GM18517 (cell line): ENCODE data around the gene CERKL.

Experiments used
- ATAC-seq: cut with Tn5 transposase; IDR thresholded peaks from one replicate; pipeline ENCODE4 v1.9.1; 2021; ENCODE audit warnings: mild to moderate bottlenecking, moderate library complexity; ENCODE audit not compliant: unreplicated experiment

Gene CERKL

DNA sequence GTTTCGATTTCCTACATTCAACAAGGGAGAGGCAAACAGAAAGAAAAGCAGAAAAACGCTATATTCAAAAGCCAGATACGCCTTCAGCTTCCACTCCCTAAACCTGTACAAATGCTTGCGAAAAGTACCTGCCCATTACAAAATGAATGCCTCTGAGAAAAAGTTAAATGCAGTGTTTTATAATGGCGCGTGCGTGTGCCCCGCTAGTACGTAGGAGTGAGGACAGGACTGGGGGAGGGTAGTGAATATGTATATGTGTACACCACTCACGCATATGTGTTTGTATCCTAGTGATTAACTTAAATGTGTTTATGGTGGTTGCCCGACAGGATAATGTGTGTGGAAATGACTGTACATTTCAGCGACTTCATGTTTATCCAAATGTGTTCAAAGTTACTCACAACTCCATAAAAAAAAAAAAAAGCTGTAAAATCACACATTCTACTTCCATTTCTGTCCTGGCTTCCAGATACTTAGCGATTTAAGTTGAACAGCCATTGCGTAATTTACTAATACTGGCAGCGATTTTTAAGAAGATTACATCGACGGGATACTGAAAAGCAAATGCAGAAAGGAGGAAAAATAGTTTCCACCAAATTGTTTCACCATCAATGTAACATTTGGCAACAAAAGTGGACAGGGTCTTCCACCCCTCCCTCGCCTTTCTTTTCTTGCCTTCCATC lies 22.1 kb upstream of the CERKL start:
- ATAC-seq: no peak

DNA sequence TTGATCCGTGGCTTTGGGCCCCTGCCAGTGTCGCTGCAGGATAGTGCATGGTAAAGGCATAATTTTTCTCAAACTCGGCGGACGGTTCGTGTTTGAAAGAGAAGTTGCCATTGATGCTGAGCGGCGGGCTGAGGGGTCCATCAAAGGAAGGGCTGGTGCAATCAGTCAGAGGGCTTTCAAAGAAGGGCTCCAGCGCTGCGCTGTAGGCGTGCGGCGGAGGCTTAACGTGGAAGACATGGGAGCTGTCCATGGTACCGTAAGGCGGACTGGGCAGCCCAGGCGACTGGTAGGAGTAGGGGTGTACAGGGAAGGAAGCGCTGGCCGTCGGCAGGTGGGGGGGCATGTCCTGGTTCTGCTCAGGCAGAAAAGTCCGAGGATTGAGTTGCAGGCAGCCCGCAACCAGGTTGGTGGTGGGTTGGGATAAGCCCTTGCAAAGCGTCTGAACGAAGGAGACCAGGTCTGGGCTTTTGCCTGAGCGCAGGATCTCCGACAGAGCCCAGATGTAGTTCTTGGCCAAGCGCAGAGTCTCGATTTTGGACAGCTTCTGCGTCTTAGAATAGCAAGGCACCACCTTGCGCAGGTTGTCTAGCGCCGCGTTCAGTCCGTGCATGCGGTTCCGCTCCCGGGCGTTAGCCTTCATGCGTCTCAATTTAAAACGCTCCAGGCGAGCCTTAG lies 21.1 kb upstream of the CERKL start:
- ATAC-seq: peak; percentile 68

DNA sequence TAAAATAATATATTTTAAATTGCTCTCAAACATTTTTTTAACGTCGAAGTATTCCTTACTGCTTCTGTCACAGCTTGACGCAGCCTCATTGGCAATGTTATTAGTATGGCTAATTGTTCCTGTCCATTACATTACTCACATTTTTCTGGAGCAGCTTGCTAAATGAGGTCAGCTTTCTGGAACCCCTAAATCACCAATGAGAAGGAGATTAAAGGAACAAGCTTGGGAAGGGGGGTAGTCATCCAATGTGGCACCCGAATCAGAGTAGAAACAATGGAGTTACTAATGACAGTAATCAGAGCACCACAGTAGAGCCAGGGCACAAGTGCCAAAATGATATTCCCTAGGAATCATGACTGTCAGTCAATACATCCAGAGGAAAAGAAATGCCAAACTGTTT lies 18.3 kb upstream of the CERKL start:
- no peak for ATAC-seq

DNA sequence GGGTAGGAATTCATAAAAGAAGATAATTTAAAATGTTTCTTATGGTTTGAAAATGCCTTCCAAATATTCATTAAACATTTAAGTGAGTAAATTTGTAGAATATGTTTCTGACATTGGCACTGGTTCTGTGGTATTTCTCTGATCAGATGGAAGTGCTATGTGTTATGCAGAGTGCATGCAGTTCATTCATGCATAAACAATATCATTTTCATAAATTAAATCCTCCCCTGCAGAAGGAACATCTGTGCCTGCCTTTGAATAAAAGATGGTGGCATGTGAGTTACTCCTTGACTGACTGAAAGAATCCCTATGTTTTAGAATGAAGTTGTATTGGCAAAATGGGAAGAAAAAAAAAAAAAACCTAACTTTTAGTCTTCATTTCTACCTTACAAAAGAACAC lies 17.6 kb upstream of the CERKL start:
- ATAC-seq: no peak

DNA sequence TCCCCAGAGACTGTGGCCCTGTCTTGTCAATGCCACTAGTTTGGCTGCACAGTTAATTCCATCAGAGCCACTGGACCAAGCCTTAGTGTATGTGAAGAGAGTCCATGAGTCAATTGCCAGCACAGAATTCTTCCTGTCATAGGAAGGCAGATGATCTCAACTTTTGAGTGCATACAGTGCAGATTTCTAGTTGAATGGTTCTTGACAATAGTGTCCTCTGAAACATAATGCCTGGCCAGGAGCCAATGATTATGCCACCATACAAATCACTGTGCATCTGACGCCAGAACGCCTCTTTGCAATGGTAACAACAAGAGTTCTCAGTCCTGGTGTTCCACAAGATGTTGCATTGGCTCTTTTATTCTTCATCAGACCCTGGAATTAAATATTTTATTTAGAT lies 16.3 kb upstream of the CERKL start:
- no peak for ATAC-seq

DNA sequence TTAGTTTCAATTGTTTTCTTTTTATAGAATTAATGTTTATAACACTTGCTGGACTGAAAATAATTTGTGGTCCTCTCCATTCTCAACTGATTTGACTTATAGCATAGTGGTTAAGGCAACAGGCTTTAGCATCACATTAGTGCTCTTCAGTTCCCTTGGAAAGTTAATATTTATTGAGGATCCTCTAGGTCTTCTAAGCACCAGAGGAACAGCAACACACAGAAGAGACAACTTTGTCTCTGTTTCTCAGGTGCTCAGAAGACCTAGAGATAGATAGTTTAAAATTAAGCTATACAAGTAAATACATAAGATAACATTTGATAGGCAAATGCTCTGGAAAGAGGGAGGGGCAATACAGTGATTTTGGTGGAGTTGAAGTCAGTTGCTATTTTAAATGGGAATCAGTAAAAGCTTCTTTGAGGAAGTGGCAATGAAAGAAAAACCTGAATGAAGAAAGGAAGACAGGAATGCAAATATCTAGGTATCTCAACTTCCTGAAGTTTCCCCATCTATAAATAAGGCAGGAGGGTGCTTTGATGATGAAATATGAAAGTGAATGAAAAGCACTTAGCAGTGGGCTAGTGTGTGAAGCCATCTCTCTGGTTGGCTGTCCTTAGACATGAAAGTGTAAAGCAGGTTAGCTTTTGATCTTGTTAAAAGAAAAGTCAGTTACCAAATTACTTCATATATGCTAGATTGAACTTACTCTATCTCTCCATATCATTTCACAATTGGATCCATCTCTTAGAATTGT lies 15.5 kb upstream of the CERKL start:
- ATAC-seq: peak; percentile 69

DNA sequence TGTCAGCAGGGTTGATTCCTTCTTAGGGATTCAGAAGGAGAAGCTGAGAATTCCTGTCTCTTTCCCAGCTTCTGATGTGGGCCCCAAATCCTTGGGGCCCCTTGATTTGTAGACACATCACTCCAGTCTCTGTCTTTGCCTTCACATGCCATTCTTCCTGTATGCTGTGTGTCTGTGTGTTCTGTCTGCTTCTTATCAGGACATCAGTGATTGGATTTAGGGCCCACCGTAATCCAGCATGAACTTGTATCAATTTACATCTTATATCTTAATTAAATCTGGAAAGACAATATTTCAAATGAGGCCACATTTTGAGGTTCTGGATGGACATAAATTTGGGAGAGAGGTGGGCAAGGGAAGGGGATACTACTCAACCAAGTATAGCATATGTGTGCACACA lies 13.7 kb upstream of the CERKL start:
- no peak for ATAC-seq

DNA sequence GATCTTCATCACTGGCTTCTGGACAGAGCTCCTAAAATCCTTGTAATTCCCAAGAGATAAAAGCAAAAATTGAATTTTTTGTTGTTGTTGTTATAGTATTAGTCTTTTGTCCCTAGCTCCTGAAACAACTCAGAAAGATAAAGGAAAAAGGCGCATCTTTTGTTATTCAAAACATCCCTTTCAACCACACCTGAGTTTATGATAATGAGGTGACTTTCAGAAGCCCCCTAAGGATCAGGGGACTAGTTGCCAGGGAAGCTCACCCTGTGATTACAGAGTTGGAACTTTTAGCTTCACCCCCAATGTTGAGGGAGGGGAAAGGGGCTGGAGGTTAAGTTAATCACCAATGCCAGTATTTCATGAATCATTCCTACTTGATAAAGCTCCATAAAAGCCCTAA lies 10.3 kb upstream of the CERKL start:
- no peak for ATAC-seq

DNA sequence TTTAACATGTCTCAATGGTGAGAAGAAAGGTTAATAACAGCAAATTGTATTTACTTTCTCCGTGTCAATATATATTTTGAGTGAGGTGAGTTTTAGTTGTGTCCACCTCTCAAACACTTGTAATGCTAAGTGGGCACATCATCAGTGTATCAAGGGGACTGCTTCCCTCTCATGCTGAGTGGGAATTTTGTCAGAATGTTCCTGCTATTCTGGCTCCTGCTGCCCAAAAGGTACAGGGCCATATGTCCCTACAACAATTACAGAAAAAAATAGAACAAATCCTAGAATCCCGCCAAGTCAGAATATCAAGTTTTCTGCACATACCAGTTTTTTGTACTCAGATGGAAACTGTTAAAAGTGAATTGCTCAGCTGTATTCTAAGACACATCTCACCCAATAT lies 5.4 kb upstream of the CERKL start:
- no peak for ATAC-seq

DNA sequence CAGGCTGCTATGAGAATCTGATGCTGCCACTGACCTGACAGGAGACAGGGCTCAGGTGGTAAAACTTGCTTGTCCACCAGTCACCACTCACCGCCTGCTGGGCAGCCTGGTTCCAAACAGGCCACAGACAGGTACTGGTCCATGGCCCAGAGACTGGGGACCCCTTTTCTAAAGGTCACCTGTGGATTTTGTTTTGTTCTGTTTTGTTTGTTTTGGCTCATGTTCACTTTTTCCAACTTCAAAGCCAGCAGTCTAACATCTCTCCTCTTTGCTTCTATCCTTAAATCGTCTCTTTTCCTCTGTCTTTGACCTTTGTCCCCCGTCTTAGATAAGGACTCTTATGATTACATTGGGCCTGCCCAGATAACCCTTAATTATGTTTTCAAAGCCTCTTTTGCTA lies 3.3 kb upstream of the CERKL start:
- no peak for ATAC-seq

DNA sequence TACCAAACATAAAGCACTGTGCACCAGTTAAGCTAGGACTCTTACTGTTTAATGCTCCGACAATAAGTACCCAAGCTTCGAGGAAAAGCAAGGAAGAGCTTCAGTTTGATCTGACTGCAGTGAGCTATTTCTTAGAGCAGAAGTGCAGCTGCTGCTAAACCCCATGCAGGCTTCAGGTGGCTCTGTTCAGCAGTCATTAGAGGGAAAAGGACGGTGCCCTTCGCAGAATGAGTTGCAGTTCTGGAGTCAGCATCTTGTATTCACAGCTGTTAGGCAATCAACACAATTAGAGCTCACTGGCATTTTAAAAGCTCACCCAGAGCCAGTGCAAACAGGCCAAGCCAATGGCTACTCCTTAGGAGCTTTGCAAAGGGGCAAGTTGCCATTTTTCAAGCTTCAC lies 1.5 kb upstream of the CERKL start:
- no peak for ATAC-seq

DNA sequence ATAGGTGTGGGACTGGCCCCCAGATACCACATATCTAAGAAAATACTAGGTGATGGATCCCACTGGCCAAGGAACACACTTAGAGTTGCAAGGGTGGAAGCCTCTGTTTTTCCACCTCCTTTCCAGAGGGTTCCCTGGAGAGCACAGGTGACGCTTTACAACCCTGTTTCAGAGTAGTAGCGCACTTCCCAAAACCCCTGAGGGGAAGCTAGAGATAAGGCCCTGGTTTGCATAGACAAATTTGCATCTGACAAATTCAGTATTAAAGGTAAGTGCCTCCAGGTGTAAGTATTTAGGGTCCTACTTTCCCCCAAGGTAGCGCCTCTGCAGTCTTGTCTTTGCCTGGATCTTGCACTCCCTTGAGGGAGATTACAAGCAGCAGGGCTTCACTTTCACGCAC lies 474 bp upstream of the CERKL start:
- no peak for ATAC-seq

DNA sequence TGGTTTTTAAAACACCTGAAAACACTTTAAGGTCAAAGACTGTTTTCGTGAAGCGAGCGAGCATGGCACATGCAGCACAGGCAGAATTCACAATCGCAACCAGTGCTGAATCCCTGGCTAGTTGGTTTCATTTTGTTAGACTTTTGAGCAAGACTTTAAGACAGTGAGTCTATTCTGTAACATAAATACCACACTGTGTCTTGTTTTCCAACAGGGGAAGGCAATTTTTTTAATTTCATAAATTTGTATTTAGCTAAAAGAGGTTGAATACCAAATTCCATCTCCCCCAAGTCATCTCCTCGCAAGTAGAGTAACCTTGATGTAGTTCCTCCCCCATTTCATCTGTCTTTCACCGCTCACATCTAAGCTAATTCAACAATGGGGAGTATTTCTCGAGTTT lies 1.4 kb downstream of the CERKL start:
- no peak for ATAC-seq

DNA sequence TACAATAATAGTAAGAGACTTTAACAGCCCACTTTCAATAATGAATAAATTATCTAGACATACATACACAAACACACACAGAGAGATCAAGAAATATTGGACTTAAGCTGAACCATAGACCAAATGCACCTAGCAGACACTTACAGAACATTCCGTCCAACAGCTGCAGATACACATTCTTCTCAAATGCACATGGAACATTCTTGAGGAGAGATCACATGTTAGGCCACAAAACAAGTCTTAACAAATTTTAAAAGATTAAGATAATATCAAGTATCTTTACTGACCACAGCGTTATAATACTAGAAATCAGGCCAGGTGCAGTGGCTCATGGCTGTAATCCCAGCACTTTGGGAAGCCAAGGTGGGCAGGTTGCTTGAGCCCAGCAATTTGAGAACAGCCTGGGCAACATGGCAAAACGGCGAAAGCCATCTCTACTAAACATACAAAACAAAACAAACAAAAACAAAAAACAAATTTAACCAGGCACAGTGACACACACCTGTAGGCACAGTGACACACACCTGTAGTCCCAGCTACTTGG lies 7.4 kb downstream of the CERKL start:
- no peak for ATAC-seq

DNA sequence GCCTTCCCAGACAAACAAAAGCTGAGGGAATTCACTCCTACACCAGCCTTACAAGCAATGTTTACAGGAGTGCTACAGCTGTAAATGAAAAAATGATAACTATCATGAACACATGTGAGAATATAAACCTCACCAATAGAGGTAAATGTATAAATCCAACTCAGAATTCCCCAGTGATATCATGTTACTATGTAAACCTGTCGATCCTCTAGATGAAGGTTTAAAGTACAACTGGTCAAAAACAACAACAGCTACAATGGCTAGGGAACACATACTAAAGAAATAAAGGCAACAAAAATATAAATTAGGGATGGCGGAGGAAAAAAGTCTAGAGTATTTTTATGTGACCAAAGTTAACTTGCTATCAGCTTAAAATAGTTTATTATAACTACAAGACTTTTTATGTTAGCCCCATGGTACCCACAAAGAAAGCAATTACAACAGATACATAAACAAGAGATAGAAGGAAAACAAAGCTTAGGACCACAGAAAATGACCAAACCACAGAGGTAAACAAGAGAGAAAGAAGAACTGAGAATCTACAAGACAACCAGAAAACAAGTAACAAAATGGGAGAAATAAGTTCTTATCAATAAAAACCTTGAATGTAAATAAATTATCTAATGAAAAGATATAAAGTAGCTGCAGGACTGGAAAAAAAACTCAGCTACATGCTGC lies 8.3 kb downstream of the CERKL start:
- ATAC-seq: no peak

DNA sequence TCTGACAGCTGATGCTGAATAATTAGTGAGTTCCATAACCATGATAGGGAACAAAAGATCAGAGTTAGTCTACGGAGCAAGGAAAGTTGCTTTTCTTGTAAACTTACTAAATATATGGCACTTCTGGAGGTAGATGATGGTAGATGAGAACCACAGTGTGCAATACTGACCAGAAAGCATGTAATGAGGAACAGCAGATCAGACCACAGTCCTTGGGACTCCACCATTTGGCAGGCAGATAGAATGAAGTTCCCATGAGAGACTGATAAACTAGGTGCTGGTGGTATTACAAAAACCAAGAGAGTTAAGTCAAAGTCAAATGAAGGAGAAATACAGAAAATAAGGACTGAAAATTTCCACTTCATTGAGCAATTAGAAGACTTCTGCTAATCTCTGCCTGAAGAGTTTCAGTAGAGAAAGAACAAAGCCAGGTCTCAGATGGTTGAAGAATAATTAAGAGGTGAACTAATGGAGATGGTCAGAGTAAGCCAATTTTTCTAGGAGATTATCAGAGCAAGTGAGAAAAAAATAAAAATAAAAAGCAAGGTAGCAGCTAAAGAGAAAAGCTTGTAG lies 10.4 kb downstream of the CERKL start:
- no peak for ATAC-seq

DNA sequence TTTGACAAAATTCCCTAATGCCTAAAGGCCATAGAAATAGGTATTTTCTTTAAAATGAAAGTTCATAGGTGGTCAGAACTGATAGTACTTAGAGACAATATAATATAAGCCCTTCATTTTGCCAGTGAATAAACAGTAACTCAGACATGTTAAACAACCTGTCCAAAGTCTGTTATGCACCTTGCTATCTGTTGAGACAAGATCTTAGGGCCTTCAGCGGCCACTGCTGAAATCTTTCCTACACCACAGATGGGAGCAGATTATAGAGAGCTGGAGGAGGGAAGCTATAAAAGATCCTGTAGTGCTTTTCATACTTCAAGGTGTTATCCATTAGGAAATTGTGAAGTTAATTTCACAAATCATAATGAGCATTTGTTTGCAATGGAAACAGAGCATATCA lies 13.8 kb downstream of the CERKL start:
- ATAC-seq: no peak

DNA sequence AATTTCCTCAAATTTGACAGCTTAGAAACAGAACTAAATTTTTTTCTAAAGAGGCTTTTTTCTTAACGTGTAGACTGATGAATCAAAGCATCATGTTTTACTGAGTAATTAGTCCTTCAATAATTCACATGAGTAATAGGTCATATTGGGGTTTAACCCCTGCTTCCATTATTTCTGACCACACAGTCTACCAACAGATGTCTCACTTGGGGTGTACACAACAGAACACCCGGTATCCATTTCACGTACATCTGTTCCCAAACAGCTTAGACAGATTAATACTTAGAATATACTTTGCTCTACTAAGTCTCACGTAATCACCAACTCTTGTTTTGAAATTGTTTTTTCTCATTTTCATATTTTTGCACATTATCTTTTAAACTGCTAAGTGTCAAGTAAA lies 14.8 kb downstream of the CERKL start:
- ATAC-seq: no peak

DNA sequence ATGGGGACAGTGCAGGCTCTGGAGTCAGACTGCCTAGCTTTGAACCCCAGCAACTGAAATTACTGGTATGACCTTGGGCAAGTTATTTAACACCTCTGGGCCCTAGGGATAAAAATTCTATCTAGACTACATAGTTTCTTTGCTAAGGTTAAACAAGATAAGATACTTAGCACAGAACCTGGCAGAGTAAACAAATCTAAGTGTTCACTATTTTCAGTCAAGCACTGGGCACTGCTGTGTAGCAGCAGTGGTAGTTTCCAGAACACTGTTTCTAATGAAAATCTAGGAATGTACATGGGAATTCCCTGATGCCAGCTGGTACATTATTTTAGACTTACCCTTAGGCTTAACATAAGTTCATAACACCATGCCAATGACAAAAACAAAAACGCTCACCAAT lies 17.2 kb downstream of the CERKL start:
- no peak for ATAC-seq

DNA sequence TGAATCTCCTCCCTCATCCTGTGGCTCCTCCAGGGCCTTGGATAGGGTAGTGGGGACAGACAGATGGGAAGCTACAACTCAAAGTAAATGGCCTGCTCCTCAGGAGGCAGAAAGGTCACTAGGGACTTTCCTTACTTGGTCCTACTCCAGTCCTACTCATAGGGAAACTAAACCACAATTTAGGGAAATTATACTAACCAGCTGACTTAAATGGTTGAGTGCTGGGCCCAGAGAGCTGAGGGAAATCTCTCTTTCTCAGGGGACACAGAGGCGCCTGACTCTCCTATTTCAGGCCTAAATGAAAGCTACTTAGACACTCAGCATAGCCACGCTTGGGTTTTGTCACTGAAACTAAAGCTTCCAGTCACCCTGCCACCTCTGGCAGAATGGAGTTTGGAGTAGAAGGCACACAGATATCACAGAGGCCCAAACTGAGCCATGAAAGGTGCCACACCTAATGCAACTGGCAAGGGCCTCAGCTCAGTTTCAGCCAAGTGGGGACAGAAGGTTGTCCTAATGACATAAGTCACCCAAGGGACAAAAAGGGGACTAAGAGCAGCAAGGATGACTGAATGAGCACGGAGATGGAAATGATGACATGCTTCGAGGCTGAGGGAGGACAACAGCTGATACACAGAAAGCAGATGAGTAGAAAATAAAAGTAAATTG lies 24.0 kb downstream of the CERKL start:
- peak; percentile 66 for ATAC-seq
